ENCODE data around the gene MRPL18. TPM values are rescaled to one million over a fixed set of nuclear protein-coding genes. Genes with fewer than 3 reads are reported as not detected.

MRPL18 gene
- polyA plus RNA-seq, 3 donors, result 28.5 to 88.2 (median 74.1) TPM

DNA sequence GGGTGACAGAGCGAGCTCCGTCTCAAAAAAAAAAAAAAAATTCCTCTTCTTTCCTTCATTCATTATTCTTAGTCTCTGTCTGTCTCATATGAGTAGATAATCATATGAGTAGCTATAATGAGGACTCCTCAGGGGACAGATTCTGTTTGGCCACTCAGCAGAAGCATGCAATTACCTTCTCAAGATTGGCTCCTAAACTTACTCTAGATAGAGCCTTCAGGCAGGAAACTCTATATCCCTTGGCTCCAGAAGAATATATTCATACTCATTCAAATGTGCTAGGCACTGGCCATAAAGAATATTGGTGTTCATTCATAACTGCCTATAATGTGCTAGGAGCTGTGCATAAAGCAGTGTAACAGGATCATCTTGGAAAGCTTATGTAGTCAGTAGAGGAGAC, 30.6 kb upstream of the MRPL18 start:
- peaks cover 20 to 29% of the 10 kb centered on the region in 2 donors for H3K4me1 ChIP-seq (ENCODE audit: control insufficient read depth in 1 of 2, insufficient read depth in 2 of 2, low read length in 2 of 2)
- H3K4me3 ChIP-seq (replicated peaks in 1 of 3; ENCODE audit: low read depth in 2 of 3, low read length in 3 of 3), result no peak overlapping the region
- H3K27ac ChIP-seq (ENCODE audit: low read depth in 1 of 2, low read length in 2 of 2), result no peak overlapping the region
- no peak for TF ChIP-seq CTCF (IDR thresholded peaks at IDR 0.05)
- no peaks in the 10 kb centered on the region for H3K27me3 ChIP-seq (ENCODE audit: control insufficient read depth in 2 of 2, insufficient read depth in 2 of 2, low read length in 2 of 2)
- H2AFZ ChIP-seq (ENCODE audit: insufficient read depth, low read depth, low read length, poor library complexity, severe bottlenecking), result no peak overlapping the region
- WGBS (ENCODE audit: insufficient coverage), result no CpG with 5 or more reads among the region's 2 CpGs
- H4K20me1 ChIP-seq (ENCODE audit: insufficient read depth, low read length), result peaks cover 24% of the 10 kb centered on the region
- peaks cover 11% of the 10 kb centered on the region for H3K79me2 ChIP-seq (ENCODE audit: insufficient read depth, low read length)
- no peak overlapping the region for H3K9ac ChIP-seq (ENCODE audit: insufficient read depth, low read length, poor library complexity, severe bottlenecking)
- Mint-ChIP-seq H3K4me3 (no peak overlapping the region), H3K27ac (peak overlapping the region in 2 of 7 donors; percentile 23 to 56), H3K4me1 (peaks cover 26% of the 10 kb centered on the region), H3K9me3 (no peaks in the 10 kb centered on the region), H3K36me3 (peaks cover 38 to 48% of the 10 kb centered on the region in 2 donors), H3K27me3 (ENCODE audit: low read depth in 3 of 3) (no peaks in the 10 kb centered on the region)
- no peak for DNase-seq
- H3K4me2 ChIP-seq (replicated peaks; ENCODE audit: extremely low read depth, low read length, poor library complexity, severe bottlenecking), result no peak overlapping the region
- H3K36me3 ChIP-seq (replicated peaks in 1 of 2; ENCODE audit: control insufficient read depth in 1 of 2, insufficient read depth in 2 of 2, low read length in 2 of 2), result peaks cover 39 to 45% of the 10 kb centered on the region in 2 donors
- no peaks in the 10 kb centered on the region for H3K9me3 ChIP-seq (replicated peaks in 1 of 2; ENCODE audit: control insufficient read depth in 1 of 2, insufficient read depth in 1 of 2, low read length in 2 of 2)
- intact Hi-C loops (cut with micrococcal nuclease), result loop anchor here (5.0 kb wide), 1 partner anchor 32 kb away; the partner anchor contains the start of gene WTAP (in 2 of the 2)

DNA sequence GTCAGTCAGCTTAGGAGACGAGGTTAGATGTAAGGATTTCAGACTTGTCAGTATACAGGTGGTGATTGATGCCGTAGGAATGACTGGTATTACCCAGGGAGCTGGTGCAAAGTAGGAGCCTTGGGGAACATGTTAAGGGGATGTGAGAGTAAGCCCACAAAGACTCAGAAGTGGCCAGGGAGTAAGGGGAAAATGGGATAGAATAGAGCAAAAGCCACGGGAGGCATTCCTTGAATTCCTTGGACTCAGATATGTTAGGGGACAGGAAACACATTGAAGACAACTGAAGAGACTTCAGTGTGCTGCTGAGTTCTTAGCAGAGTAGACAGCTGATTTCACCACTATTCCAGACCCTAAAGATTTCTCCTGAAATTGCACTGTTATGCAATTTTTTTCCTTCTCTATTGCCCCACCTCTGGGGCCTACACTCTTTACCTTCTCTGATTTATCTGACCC, 29.6 kb upstream of the MRPL18 start:
- H3K27me3 Mint-ChIP-seq (ENCODE audit: low read depth in 3 of 3), result no peaks in the 10 kb centered on the region
- no peak for TF ChIP-seq CTCF (IDR thresholded peaks at IDR 0.05)
- Histone ChIP-seq H3K9me3 (replicated peaks in 1 of 2; ENCODE audit: control insufficient read depth in 1 of 2, insufficient read depth in 1 of 2, low read length in 2 of 2) (no peaks in the 10 kb centered on the region), H4K20me1 (ENCODE audit: insufficient read depth, low read length) (peaks cover 16% of the 10 kb centered on the region), H3K4me1 (ENCODE audit: control insufficient read depth in 1 of 2, insufficient read depth in 2 of 2, low read length in 2 of 2) (peaks cover 20 to 29% of the 10 kb centered on the region in 2 donors), H3K79me2 (ENCODE audit: insufficient read depth, low read length) (peaks cover 6% of the 10 kb centered on the region), H3K27me3 (ENCODE audit: control insufficient read depth in 2 of 2, insufficient read depth in 2 of 2, low read length in 2 of 2) (no peaks in the 10 kb centered on the region), H2AFZ (ENCODE audit: insufficient read depth, low read depth, low read length, poor library complexity, severe bottlenecking) (peak overlapping the region; percentile 99), H3K4me3 (replicated peaks in 1 of 3; ENCODE audit: low read depth in 2 of 3, low read length in 3 of 3) (peak overlapping the region in 1 of 3 experiments; percentile 90), H3K36me3 (replicated peaks in 1 of 2; ENCODE audit: control insufficient read depth in 1 of 2, insufficient read depth in 2 of 2, low read length in 2 of 2) (peaks cover 29 to 40% of the 10 kb centered on the region in 2 donors), H3K27ac (ENCODE audit: low read depth in 1 of 2, low read length in 2 of 2) (peak overlapping the region in 1 of 2 donors; percentile 95), H3K9ac (ENCODE audit: insufficient read depth, low read length, poor library complexity, severe bottlenecking) (peak overlapping the region; percentile 85), H3K4me2 (replicated peaks; ENCODE audit: extremely low read depth, low read length, poor library complexity, severe bottlenecking) (peak overlapping the region; percentile 90)
- no peaks in the 10 kb centered on the region for H3K9me3 Mint-ChIP-seq
- intact Hi-C loops (cut with micrococcal nuclease), result loop anchor here (5.0 kb wide), 1 partner anchor 33 kb away; the partner anchor contains the start of gene WTAP (in 2 of the 2)
- H3K4me1 Mint-ChIP-seq, result peaks cover 26% of the 10 kb centered on the region
- H3K36me3 Mint-ChIP-seq, result peaks cover 31 to 44% of the 10 kb centered on the region in 2 donors
- WGBS (ENCODE audit: insufficient coverage), result 55% methylated on average over 3 of the region's 3 CpGs
- peak in 2 of 3 donors; percentile 11 to 29 for DNase-seq
- peak overlapping the region; percentile 92 to 96 for H3K4me3 Mint-ChIP-seq
- H3K27ac Mint-ChIP-seq, result peak overlapping the region; percentile 76 to 98 (median 97)

Measured in CD14-positive monocyte (primary cell).